CD4-positive, alpha-beta T cell treated with Interferon alpha-2 for 1 hour (primary cell): Measurements from ENCODE around the gene TMEM141.
"Not testable (repeated sequence)": the region's sequence is repeated elsewhere in the genome, so short reads cannot be mapped to it uniquely, and the experiment has no call there.

Source experiments
- DNase-seq, 2 donors: peaks; one replicate each; pipeline ENCODE4 v3.0.0-alpha.2; 2020 to 2022

TMEM141 gene

GRCh38 chr9:136774416-136775045 lies 16.6 kb upstream of the TMEM141 start:
- no peak for DNase-seq

- DNase-seq = no peak
Observed at GRCh38 chr9:136775191-136775590, 16.0 kb upstream of the TMEM141 start.

GRCh38 chr9:136776947-136777346 lies 14.2 kb upstream of the TMEM141 start:
- DNase-seq = no peak

- no peak for DNase-seq
Observed at GRCh38 chr9:136777359-136777758, 13.8 kb upstream of the TMEM141 start.

- no peak for DNase-seq
Observed at GRCh38 chr9:136779808-136780207, 11.3 kb upstream of the TMEM141 start.

GRCh38 chr9:136782452-136782851 lies 8.7 kb upstream of the TMEM141 start:
- no peak for DNase-seq

GRCh38 chr9:136784249-136784996 lies 6.7 kb upstream of the TMEM141 start:
- DNase-seq = peak in 1 of 2 donors; percentile 48

GRCh38 chr9:136784997-136785361 lies 6.2 kb upstream of the TMEM141 start:
- peak in 1 of 2 donors; percentile 64 for DNase-seq

GRCh38 chr9:136785565-136786355 lies 5.4 kb upstream of the TMEM141 start:
- not testable (repeated sequence) for DNase-seq

- no peak for DNase-seq
Observed at GRCh38 chr9:136786451-136786850, 4.7 kb upstream of the TMEM141 start.

GRCh38 chr9:136786983-136787382 lies 4.2 kb upstream of the TMEM141 start:
- DNase-seq = not testable (repeated sequence)

- DNase-seq = peak; percentile 70 to 85
Observed at GRCh38 chr9:136787690-136788400, 3.3 kb upstream of the TMEM141 start.

GRCh38 chr9:136788644-136789522 lies 2.3 kb upstream of the TMEM141 start:
- not testable (repeated sequence) for DNase-seq

GRCh38 chr9:136789523-136789937 lies 1.6 kb upstream of the TMEM141 start:
- no peak for DNase-seq

GRCh38 chr9:136791516-136792276 lies 552 bp downstream of the TMEM141 start:
- peak; percentile 67 to 79 for DNase-seq

GRCh38 chr9:136792321-136793085 lies 1.4 kb downstream of the TMEM141 start:
- no peak for DNase-seq

GRCh38 chr9:136793086-136793946 lies 2.2 kb downstream of the TMEM141 start:
- no peak for DNase-seq

- DNase-seq = no peak
Observed at GRCh38 chr9:136794281-136794999, 3.3 kb downstream of the TMEM141 start.

GRCh38 chr9:136795000-136795348 lies 3.8 kb downstream of the TMEM141 start:
- DNase-seq = no peak
